ENCODE measurements around the gene STPG2. TPM values are rescaled to one million over a fixed set of nuclear protein-coding genes. Genes with fewer than 3 reads are reported as not detected.

The STPG2 gene
- total RNA-seq, 1 experiment from 2014 or later, result 0.20 TPM

GRCh38 chr4:97923096-97923495, 220.2 kb downstream of the STPG2 start:
- no peaks in the 10 kb centered on the region for H3K27me3 ChIP-seq (ENCODE audit: insufficient read depth, low read length)
- H3T11ph ChIP-seq (ENCODE audit: low read length), result no peak overlapping the region
- no peaks in the 10 kb centered on the region; the same call in 1 of the 2 replicates for H3K27me3 Mint-ChIP-seq (ENCODE audit: low read depth)
- no peak overlapping the region for H3K9ac ChIP-seq (ENCODE audit: extremely low read depth, insufficient read length, low read length)
- H2BK20ac ChIP-seq (ENCODE audit: low read depth, low read length, poor library complexity, severe bottlenecking), result no peak overlapping the region
- H2BK5ac ChIP-seq (ENCODE audit: insufficient read length, low read length), result no peak overlapping the region
- H3K56ac ChIP-seq (ENCODE audit: insufficient read length, low read depth, low read length), result no peak overlapping the region
- no peak overlapping the region for H2BK15ac ChIP-seq (ENCODE audit: low read depth, low read length)
- H2AFZ ChIP-seq (ENCODE audit: low read length), result no peak overlapping the region
- H3K14ac ChIP-seq (ENCODE audit: insufficient read depth, low read length), result no peak overlapping the region
- no peaks in the 10 kb centered on the region for H3K4me1 Mint-ChIP-seq
- no peak overlapping the region for H2BK120ac ChIP-seq (ENCODE audit: low read depth, low read length, poor library complexity, severe bottlenecking)
- H3K4me1 ChIP-seq (ENCODE audit: insufficient read depth, low read length), result no peaks in the 10 kb centered on the region
- H3K27ac ChIP-seq (ENCODE audit: insufficient read length, low read depth, low read length), result no peak overlapping the region
- no peak overlapping the region for H4K91ac ChIP-seq (ENCODE audit: insufficient read length, low read depth, low read length)
- DNase-seq, result no peak
- H3K4ac ChIP-seq (ENCODE audit: low read depth, low read length), result no peak overlapping the region
- no peak overlapping the region for H3K4me3 Mint-ChIP-seq
- H3K18ac ChIP-seq (ENCODE audit: insufficient read length, low read depth, low read length), result no peak overlapping the region
- no peak overlapping the region for H2AK5ac ChIP-seq (ENCODE audit: insufficient read length, low read length)
- peaks cover 0 to 2% of the 10 kb centered on the region in 2 experiments; a peak in 1 of 5 replicates for H3K9me3 Mint-ChIP-seq
- peaks cover 0 to 6% (median 2%) of the 10 kb centered on the region in 3 experiments; a peak in 1 of 7 replicates for H3K36me3 Mint-ChIP-seq (ENCODE audit: insufficient read depth in 1 of 3, low read depth in 3 of 3)
- H3K23ac ChIP-seq (ENCODE audit: insufficient read length, low read depth, low read length), result no peak overlapping the region
- no peak overlapping the region for H2BK12ac ChIP-seq (ENCODE audit: insufficient read length, low read depth, low read length)
- H4K8ac ChIP-seq (replicated peaks; ENCODE audit: insufficient read length, low read depth, low read length), result no peak overlapping the region
- H3K79me2 ChIP-seq (ENCODE audit: insufficient read depth, low read length), result no peaks in the 10 kb centered on the region
- H4K20me1 ChIP-seq (ENCODE audit: control insufficient read depth, insufficient read depth, insufficient read length), result no peaks in the 10 kb centered on the region
- no peaks in the 10 kb centered on the region for H3K79me1 ChIP-seq (ENCODE audit: insufficient read depth, low read depth, low read length, poor library complexity, severe bottlenecking)
- H3K9me3 ChIP-seq (ENCODE audit: control insufficient read depth, low read depth, low read length), result no peaks in the 10 kb centered on the region
- no peaks in the 10 kb centered on the region for H3K23me2 ChIP-seq (ENCODE audit: insufficient read length, low read depth, low read length, poor library complexity, severe bottlenecking)
- no CpG with 5 or more reads among the region's 17 CpGs for WGBS (ENCODE audit: extremely low coverage, insufficient read length, low lambda C conversion rate)
- TF ChIP-seq, protein P1, sequence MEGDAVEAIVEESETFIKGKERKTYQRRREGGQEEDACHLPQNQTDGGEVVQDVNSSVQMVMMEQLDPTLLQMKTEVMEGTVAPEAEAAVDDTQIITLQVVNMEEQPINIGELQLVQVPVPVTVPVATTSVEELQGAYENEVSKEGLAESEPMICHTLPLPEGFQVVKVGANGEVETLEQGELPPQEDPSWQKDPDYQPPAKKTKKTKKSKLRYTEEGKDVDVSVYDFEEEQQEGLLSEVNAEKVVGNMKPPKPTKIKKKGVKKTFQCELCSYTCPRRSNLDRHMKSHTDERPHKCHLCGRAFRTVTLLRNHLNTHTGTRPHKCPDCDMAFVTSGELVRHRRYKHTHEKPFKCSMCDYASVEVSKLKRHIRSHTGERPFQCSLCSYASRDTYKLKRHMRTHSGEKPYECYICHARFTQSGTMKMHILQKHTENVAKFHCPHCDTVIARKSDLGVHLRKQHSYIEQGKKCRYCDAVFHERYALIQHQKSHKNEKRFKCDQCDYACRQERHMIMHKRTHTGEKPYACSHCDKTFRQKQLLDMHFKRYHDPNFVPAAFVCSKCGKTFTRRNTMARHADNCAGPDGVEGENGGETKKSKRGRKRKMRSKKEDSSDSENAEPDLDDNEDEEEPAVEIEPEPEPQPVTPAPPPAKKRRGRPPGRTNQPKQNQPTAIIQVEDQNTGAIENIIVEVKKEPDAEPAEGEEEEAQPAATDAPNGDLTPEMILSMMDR (conservative IDR thresholded peaks at IDR 0.05), result no peak
- no peak overlapping the region for H3K4me2 ChIP-seq (ENCODE audit: insufficient read depth, insufficient read length, low read length)
- H3K27ac Mint-ChIP-seq, result no peak overlapping the region
- no peak overlapping the region for H4K5ac ChIP-seq (ENCODE audit: insufficient read length, low read depth, low read length)

Data from H9 (cell line).